ENCODE data around the gene SAFB2. TPM values are rescaled to one million over a fixed set of nuclear protein-coding genes. Genes with fewer than 3 reads are reported as not detected.

SAFB2 gene
- total RNA-seq, 1 donor from 2014 or later = 91.9 TPM

DNA sequence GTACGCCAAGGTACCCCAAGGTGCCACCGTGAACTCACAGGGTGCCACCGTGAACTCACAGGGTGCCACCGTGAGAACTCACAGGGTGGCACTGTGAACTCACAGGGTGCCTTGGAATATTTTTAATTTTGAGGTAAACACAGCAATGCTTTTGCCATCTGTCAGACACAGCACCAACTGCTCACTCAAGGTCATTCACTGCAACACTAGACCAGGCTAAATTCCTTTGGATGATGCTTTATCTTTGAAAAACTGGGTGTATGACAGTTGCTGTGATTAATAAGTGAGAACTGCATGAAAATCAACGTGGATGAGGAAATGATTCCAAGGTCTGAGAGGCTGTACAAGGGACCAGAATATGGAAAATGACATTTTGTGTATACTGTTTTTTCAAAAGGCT lies 18.9 kb downstream of the SAFB2 start:
- no peak overlapping the region for H3K27ac Mint-ChIP-seq (ENCODE audit: unreplicated experiment)
- H3K27me3 Mint-ChIP-seq (ENCODE audit: unreplicated experiment) = no peaks in the 10 kb centered on the region
- H3K9me3 Mint-ChIP-seq (ENCODE audit: unreplicated experiment) = no peaks in the 10 kb centered on the region

DNA sequence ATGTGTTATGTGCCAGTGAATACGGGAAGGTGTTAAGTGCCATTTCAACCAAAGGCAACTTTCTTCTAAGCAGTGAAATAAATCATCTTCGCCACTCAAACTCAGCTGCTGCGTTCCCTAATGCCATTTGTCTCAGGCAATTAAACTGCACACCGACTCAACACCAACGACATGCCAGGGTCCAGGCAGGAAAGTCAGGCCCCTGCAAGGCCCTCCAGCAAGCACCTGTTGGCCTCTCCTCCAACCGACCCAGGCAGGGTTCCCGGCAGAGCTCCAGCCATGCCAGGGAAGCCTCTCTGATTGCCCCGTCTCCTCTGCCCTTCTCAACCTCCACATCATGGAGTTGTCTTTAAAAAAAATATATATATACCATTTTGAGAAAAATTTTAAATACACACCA lies 21.8 kb downstream of the SAFB2 start:
- Mint-ChIP-seq H3K27ac (ENCODE audit: unreplicated experiment) (no peak overlapping the region), H3K4me1 (ENCODE audit: unreplicated experiment) (no peaks in the 10 kb centered on the region), H3K27me3 (ENCODE audit: unreplicated experiment) (no peaks in the 10 kb centered on the region), H3K9me3 (ENCODE audit: unreplicated experiment) (no peaks in the 10 kb centered on the region), H3K36me3 (ENCODE audit: unreplicated experiment) (peaks cover 53% of the 10 kb centered on the region), H3K4me3 (ENCODE audit: unreplicated experiment) (no peak overlapping the region)
- no peak for DNase-seq (ENCODE audit: extremely low spot score, unreplicated experiment)
- TF ChIP-seq, protein P1, sequence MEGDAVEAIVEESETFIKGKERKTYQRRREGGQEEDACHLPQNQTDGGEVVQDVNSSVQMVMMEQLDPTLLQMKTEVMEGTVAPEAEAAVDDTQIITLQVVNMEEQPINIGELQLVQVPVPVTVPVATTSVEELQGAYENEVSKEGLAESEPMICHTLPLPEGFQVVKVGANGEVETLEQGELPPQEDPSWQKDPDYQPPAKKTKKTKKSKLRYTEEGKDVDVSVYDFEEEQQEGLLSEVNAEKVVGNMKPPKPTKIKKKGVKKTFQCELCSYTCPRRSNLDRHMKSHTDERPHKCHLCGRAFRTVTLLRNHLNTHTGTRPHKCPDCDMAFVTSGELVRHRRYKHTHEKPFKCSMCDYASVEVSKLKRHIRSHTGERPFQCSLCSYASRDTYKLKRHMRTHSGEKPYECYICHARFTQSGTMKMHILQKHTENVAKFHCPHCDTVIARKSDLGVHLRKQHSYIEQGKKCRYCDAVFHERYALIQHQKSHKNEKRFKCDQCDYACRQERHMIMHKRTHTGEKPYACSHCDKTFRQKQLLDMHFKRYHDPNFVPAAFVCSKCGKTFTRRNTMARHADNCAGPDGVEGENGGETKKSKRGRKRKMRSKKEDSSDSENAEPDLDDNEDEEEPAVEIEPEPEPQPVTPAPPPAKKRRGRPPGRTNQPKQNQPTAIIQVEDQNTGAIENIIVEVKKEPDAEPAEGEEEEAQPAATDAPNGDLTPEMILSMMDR (IDR thresholded peaks at IDR 0.05) = no peak

More for the DNA sequence above, 18.9 kb downstream of the SAFB2 start:
- Mint-ChIP-seq H3K4me1 (ENCODE audit: unreplicated experiment) (no peaks in the 10 kb centered on the region), H3K36me3 (ENCODE audit: unreplicated experiment) (peaks cover 57% of the 10 kb centered on the region), H3K4me3 (ENCODE audit: unreplicated experiment) (no peak overlapping the region)
- TF ChIP-seq, protein P1 (IDR thresholded peaks at IDR 0.05) = no peak
- DNase-seq (ENCODE audit: extremely low spot score, unreplicated experiment) = no peak

DNA sequence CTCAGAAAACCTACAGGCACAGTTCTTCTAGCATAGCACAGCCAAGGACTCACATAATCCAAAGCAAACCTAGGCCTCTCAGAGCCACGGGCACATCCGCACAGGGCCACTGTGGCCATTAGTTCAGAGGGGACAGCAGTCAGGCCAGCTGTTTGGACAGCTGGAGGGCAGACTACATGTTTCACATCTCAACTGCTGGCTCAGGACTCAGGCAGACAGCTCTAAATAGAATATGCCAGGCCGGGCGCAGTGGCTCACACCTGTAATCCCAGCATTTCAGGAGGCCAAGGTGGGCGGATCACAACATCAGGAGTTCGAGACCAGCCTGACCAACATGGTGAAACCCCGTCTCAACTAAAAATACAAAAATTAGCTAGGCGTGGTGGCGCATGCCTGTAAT lies 26.8 kb downstream of the SAFB2 start:
- peaks cover 61% of the 10 kb centered on the region for H3K36me3 Mint-ChIP-seq (ENCODE audit: unreplicated experiment)
- DNase-seq (ENCODE audit: extremely low spot score, unreplicated experiment) = no peak
- no peaks in the 10 kb centered on the region for H3K4me1 Mint-ChIP-seq (ENCODE audit: unreplicated experiment)
- no peaks in the 10 kb centered on the region for H3K27me3 Mint-ChIP-seq (ENCODE audit: unreplicated experiment)
- H3K27ac Mint-ChIP-seq (ENCODE audit: unreplicated experiment) = no peak overlapping the region
- H3K4me3 Mint-ChIP-seq (ENCODE audit: unreplicated experiment) = no peak overlapping the region
- H3K9me3 Mint-ChIP-seq (ENCODE audit: unreplicated experiment) = no peaks in the 10 kb centered on the region
- TF ChIP-seq, protein P1 (IDR thresholded peaks at IDR 0.05) = no peak

DNA sequence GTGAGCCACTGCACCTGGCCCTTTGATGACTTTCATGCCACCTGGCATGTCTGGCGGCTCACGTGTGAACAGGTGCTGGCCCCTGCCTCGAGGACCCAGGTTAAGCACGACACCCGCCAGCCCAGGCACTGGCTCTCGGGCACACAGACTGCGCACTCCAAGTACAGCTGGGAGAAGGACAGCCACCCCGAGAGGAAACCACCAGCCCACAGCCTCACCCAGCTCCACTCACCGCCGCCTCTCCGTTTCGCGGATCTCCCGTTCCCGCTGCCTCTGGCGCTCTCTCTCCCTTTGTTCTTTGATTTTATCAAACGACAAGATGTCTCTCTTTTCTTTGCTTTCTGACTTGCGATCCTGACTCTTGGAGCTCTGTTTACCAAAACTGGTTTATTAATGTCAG lies 27.4 kb downstream of the SAFB2 start:
- Mint-ChIP-seq H3K36me3 (ENCODE audit: unreplicated experiment) (peaks cover 62% of the 10 kb centered on the region), H3K4me3 (ENCODE audit: unreplicated experiment) (no peak overlapping the region), H3K4me1 (ENCODE audit: unreplicated experiment) (no peaks in the 10 kb centered on the region), H3K27me3 (ENCODE audit: unreplicated experiment) (no peaks in the 10 kb centered on the region), H3K27ac (ENCODE audit: unreplicated experiment) (no peak overlapping the region), H3K9me3 (ENCODE audit: unreplicated experiment) (no peaks in the 10 kb centered on the region)
- TF ChIP-seq, protein P1 (IDR thresholded peaks at IDR 0.05) = no peak
- no peak for DNase-seq (ENCODE audit: extremely low spot score, unreplicated experiment)

DNA sequence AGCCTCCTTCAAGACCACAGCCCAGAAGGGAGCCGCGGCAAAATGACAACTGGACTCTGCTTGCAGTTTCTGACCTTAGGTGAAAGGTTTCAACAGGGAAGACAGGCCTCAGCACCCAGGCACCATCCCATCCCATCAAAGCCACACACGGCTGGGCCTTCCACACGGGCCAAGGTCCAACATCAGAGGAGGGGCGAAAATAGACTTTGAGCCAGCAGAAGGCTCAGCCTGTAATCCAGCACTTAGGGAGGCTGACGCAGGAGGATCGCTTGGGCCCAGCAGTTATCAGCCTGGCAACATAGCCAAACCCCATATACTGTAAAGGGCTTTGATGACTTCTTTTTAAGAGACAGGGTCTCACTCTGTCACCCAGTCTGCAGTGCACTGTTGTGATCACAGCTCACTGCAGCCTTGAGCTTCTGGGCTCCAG lies 28.0 kb downstream of the SAFB2 start:
- H3K4me3 Mint-ChIP-seq (ENCODE audit: unreplicated experiment) = no peak overlapping the region
- TF ChIP-seq, protein P1 (IDR thresholded peaks at IDR 0.05) = no peak
- H3K27ac Mint-ChIP-seq (ENCODE audit: unreplicated experiment) = no peak overlapping the region
- H3K9me3 Mint-ChIP-seq (ENCODE audit: unreplicated experiment) = no peaks in the 10 kb centered on the region
- H3K27me3 Mint-ChIP-seq (ENCODE audit: unreplicated experiment) = no peaks in the 10 kb centered on the region
- no peaks in the 10 kb centered on the region for H3K4me1 Mint-ChIP-seq (ENCODE audit: unreplicated experiment)
- DNase-seq (ENCODE audit: extremely low spot score, unreplicated experiment) = no peak
- H3K36me3 Mint-ChIP-seq (ENCODE audit: unreplicated experiment) = peaks cover 59% of the 10 kb centered on the region
